HG03025 (cell line): ENCODE measurements around the gene TAC3.
"Not testable (repeated sequence)": the region's sequence is repeated elsewhere in the genome, so short reads cannot be mapped to it uniquely, and the experiment has no call there.

ENCODE experiments used
- ATAC-seq: cut with Tn5 transposase; IDR thresholded peaks from one replicate; pipeline ENCODE4 v1.9.1; 2021; ENCODE audit warnings: mild to moderate bottlenecking, moderate library complexity; ENCODE audit not compliant: unreplicated experiment, low FRiP score

Gene TAC3

GRCh38 chr12:57039016-57039798, 22.9 kb upstream of the TAC3 start:
- no peak for ATAC-seq

DNA sequence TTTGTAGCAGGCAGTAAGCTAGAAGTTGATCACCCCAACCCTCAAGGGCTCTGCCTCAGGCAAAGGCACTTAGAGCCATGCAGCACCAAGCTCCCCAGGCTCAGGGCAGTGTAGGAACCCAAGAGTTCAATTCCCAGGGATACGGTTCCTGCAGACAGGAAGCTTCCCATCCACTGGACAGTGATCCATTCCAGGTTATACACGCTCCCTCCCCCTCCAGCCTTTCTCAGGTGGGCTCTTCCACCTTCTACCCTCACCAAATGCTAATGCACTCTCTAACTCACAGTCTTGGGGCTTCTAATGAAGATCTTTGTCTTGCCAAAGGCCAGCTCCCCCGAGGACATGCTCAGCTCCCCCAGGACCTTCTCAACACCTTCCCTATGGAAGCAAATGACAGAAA, 20.9 kb upstream of the TAC3 start:
- no peak for ATAC-seq

GRCh38 chr12:57033431-57033830, 17.1 kb upstream of the TAC3 start:
- no peak for ATAC-seq

- no peak for ATAC-seq
Measured at GRCh38 chr12:57031789-57032188, 15.5 kb upstream of the TAC3 start.

- ATAC-seq = no peak
Measured at GRCh38 chr12:57031138-57031725, 14.9 kb upstream of the TAC3 start.

DNA sequence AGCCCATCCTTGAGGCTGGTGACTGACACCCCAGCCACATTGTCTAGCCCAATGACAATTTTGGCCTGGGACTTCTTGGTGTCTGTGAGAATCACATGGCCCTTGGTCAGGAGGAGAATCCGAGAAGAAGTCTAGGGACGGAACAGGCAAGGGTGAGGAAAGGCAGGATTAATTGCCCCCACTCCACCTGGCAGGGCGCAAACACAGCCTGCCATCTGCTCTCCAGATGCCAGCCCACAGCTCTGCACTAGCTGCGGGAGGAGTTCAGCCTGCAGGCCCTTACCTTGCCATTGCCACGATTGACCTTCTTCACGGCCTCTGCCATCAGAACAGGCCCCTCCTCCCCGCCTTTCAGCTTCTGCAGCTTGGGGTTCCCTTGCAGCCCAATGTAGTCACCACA, 13.1 kb upstream of the TAC3 start:
- no peak for ATAC-seq

DNA sequence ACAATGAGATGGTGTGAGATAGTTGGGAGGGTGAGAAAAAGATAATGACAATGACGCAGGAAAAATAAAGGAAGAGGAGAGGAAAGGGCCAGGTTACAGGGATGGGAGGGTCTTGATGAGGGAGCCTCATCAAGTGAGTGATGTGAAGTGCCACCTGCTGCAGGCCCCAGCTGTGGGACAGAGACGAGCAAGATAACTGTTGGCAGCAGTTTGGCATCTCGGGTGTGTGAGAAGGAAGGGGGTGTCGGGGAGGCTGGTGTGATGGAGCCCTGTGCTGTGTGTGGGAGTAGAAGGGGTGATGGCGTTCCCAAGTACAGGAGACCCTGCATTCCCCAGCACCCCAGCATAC, 11.4 kb upstream of the TAC3 start:
- ATAC-seq = no peak

- ATAC-seq = no peak
Measured at GRCh38 chr12:57027011-57027804, 10.9 kb upstream of the TAC3 start.

GRCh38 chr12:57025196-57025595, 8.9 kb upstream of the TAC3 start:
- no peak for ATAC-seq

DNA sequence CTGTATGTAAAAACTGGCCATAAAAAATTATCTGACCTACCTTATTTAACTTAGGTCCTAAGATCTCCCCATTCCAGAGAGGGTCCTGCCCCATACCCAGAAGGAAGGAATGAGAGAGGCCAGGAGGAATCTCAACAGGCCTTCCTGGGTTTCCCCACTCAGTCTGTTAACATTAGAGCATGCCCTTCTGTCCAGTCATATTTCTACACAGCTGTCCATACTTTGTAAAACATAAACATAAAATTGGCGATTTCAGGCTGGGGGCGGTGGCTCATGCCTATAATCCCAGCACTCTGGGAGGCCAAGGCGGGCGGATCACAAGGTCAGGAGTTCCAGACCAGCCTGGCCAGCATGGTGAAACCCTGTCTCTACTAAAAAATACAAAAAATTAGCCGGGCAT, 6.0 kb upstream of the TAC3 start:
- not testable (repeated sequence) for ATAC-seq

GRCh38 chr12:57019983-57020719, 3.8 kb upstream of the TAC3 start:
- no peak for ATAC-seq

DNA sequence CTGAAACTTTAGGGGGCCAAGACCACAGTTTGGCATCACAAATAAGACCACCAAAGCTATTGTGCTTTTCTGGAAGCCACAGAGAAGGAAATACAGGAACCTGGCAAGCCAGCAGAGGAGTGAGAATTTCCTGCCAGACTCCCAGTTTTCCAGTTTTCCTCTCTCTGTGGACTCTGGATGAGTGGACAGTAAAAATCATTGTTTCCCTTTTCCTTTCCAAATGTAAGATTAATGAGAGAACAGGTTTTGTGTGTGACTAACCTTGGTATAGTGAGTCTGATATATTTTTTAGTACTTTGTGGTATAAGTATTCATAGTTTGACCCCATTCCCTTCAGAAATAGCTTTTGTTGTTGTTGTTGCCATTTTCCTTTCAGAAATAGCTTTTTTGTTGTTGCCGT, 2.6 kb upstream of the TAC3 start:
- ATAC-seq = no peak

DNA sequence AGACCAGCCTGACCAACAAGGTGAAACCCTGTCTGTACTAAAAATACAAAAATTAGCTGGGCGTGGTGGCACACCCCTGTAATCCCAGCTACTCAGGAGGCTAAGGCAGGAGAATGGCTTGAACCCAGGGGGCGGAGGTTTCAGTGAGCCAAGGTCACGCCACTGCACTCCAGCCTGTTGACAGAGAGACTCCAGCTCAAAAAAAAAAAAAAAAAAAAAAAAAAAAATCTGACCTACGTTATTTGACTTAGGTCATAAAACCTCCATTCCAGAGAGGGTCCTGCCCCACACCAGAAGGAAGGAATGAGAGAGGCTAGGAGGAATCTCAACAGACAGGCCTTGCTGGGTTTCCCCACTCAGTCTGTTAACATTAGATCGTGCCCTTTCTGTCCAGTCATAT, 2.0 kb upstream of the TAC3 start:
- ATAC-seq = not testable (repeated sequence)

- peak; percentile 65 for ATAC-seq
Measured at GRCh38 chr12:57012600-57013465, 3.5 kb downstream of the TAC3 start.

DNA sequence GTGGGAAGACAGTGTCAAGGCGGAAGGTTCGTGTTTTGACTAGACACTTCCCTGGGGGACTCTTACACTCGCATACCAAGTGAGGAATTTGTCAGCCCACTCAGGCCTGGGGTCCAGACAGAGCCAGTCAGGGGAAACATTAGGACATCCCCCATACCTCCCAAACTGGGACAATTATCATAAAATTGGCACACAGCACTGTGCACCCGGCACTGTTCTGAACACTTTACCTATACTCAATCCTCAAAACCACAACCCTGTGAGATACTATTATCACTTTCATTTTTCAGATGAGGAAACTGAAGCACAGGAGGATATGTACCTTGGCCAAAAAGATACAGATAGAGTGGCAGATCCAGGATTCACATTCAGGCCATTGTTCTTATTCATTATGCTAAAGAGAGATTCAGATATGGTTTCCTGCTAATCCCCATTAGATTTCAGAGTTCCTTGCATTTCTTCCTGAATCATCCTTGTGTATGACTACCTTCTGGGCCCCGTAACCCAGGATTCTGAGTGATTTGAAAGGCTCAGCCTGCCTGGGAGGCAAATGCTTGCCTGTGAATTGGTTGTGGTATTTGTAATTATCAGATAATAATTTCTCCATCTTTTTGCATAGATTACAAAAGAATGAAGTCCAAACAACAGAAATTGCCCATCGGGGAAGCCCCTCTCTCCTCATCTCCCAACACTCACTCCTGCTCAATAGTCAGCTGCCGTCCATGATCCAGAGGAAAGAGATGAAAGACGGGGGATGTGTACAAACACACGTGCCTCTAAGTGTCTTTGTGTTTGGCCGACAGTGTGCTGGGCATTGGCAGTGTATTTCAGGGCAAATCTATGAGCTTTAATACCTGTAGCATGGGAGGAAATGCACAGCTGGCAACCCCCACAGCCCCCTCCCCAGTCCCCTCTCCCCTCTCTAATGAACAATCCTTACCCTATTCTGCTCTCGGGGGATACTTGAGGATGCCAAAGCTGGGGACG, 4.6 kb downstream of the TAC3 start:
- peak; percentile 45 for ATAC-seq

DNA sequence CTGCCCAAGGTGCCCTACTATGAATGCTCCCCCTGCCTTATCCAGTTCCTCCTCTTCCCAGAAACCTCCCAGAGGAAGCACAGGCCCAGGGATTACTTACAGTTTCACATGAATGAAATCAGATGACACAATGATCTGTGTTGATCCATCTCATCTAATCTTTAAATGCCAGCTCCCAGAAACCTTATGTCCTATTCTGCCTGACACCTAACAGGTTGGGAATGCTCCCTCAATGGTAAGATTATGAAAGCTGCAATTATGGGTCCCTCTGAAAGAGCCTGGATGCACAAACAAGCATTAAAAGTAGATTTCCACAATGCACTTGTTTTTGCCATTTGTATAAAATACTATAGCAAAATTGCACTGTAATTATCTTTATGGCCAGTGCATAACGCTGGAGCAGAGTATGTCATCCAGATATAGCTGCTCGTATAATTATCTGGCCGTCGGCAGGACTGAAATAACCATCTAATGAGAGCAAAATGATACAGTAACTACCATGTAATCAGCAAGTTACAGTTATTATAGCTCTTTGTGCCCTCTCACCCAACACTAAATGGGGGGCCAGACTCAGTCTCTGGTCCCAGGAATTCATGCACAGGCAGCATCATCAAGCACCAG, 5.6 kb downstream of the TAC3 start:
- ATAC-seq = no peak

- no peak for ATAC-seq
Measured at GRCh38 chr12:57009949-57010626, 6.2 kb downstream of the TAC3 start.

- no peak for ATAC-seq
Measured at GRCh38 chr12:57008178-57008577, 8.2 kb downstream of the TAC3 start.
